ENCODE data around the gene ERLEC1.
"Not testable (repeated sequence)": the region's sequence is repeated elsewhere in the genome, so short reads cannot be mapped to it uniquely, and the experiment has no call there.

Gene ERLEC1

GRCh38 chr2:53820048-53820447, 33.2 kb downstream of the ERLEC1 start:
- no peak overlapping the region for H3K4me3 ChIP-seq (ENCODE audit: low read depth, low read length)
- TF ChIP-seq, protein P1, sequence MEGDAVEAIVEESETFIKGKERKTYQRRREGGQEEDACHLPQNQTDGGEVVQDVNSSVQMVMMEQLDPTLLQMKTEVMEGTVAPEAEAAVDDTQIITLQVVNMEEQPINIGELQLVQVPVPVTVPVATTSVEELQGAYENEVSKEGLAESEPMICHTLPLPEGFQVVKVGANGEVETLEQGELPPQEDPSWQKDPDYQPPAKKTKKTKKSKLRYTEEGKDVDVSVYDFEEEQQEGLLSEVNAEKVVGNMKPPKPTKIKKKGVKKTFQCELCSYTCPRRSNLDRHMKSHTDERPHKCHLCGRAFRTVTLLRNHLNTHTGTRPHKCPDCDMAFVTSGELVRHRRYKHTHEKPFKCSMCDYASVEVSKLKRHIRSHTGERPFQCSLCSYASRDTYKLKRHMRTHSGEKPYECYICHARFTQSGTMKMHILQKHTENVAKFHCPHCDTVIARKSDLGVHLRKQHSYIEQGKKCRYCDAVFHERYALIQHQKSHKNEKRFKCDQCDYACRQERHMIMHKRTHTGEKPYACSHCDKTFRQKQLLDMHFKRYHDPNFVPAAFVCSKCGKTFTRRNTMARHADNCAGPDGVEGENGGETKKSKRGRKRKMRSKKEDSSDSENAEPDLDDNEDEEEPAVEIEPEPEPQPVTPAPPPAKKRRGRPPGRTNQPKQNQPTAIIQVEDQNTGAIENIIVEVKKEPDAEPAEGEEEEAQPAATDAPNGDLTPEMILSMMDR (IDR thresholded peaks at IDR 0.05; ENCODE audit: borderline replicate concordance, insufficient read depth, low read depth, low read length), result no peak

DNA sequence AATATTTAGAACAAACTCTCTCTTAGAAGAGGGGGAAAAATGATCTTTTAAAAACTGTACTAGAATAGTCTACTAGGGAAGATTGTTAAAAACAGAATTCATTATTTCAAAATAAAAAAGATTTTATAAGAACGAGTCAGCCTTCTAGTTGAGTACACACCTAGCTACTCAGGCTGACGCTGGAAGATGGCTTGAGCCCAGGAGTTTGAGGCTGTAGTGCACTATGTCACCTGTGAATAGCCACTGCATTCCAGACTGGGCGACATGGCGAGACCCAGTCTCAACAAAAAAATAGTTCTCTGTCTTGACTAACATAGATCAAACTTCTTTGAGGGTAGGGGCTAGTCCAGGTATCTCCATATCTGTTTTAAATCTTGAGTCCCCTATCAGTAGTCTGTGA, 33.9 kb downstream of the ERLEC1 start:
- no peak overlapping the region for H3K4me3 ChIP-seq (ENCODE audit: low read depth, low read length)
- TF ChIP-seq, protein P1 (IDR thresholded peaks at IDR 0.05; ENCODE audit: borderline replicate concordance, insufficient read depth, low read depth, low read length), result no peak

- TF ChIP-seq, protein P1 (IDR thresholded peaks at IDR 0.05; ENCODE audit: borderline replicate concordance, insufficient read depth, low read depth, low read length), result no peak
- H3K4me3 ChIP-seq (ENCODE audit: low read depth, low read length), result no peak overlapping the region
Measured at GRCh38 chr2:53821810-53822209, 35.0 kb downstream of the ERLEC1 start.

DNA sequence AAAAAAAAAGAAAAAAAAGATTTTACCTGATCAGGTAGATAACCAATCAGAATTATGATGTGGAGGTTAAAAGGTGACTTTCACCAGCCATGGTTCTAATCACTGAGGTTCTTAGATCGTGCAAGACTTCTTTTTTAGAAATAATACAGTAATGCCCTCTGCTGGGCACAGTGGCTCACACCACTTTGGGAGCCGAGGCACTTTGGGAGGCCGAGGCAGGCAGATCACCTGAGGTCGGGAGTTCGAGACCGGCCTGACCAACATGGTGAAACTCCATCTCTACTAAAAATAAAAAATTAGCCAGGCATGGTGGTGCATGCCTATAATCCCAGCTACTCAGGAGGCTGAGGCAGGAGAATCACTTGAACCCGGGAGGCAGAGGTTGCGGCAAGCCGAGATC, 36.8 kb downstream of the ERLEC1 start:
- TF ChIP-seq, protein P1 (IDR thresholded peaks at IDR 0.05; ENCODE audit: borderline replicate concordance, insufficient read depth, low read depth, low read length), result peak; percentile 9; the same call in 1 of the 2 replicates
- H3K4me3 ChIP-seq (ENCODE audit: low read depth, low read length), result not testable (repeated sequence)

GRCh38 chr2:53826030-53826410, 39.2 kb downstream of the ERLEC1 start:
- H3K4me3 ChIP-seq (ENCODE audit: low read depth, low read length), result no peak overlapping the region

GRCh38 chr2:53826587-53827397, 39.9 kb downstream of the ERLEC1 start:
- TF ChIP-seq, protein P1 (IDR thresholded peaks at IDR 0.05; ENCODE audit: borderline replicate concordance, insufficient read depth, low read depth, low read length), result no peak
- no peak overlapping the region for H3K4me3 ChIP-seq (ENCODE audit: low read depth, low read length)

More at GRCh38 chr2:53826030-53826410, 39.2 kb downstream of the ERLEC1 start:
- TF ChIP-seq, protein P1 (IDR thresholded peaks at IDR 0.05; ENCODE audit: borderline replicate concordance, insufficient read depth, low read depth, low read length), result no peak

Data from GM12875 (cell line).